Measurements from ENCODE around the gene ARHGAP18.

Gene ARHGAP18

DNA sequence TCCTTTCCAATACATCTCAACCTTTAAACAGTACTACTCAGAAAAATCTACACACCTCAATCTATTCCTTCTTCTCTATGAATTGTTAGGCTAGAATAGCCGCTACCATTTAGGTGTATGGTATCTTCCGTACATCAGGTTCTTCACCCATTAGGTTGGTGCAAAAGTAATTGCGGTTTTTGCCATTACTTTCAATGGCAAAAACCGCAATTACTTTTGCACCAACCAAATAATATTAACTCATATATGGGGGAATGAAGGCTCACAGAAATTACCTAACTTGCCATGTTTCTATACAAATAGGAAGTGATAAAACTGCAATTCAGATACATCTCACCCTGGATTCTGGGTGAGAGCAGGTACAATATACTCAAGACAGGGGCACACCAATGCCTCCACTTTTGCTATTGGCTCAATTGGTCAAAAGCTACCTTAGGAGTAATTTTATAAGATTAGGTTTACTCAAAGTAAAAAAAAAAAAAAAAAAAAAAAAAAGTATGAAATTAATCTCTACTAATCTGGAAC lies 37.7 kb upstream of the ARHGAP18 start:
- no peak for DNase-seq

GRCh38 chr6:129744880-129745237 lies 34.9 kb upstream of the ARHGAP18 start:
- peaks cover 23% of the 10 kb centered on the region for H3K4me1 ChIP-seq (ENCODE audit: low read length)
- no peaks in the 10 kb centered on the region for H4K20me1 ChIP-seq (ENCODE audit: insufficient read depth, low read length)
- no peaks in the 10 kb centered on the region for H3K36me3 ChIP-seq (replicated peaks; ENCODE audit: insufficient read depth, low read length)
- H3K9me2 ChIP-seq (replicated peaks; ENCODE audit: insufficient read depth, low read length) = no peaks in the 10 kb centered on the region
- DNase-seq = no peak
- H2AFZ ChIP-seq (ENCODE audit: low read length) = no peak overlapping the region
- no peaks in the 10 kb centered on the region for H3K9me3 ChIP-seq (replicated peaks; ENCODE audit: insufficient read depth, low read length)
- peaks cover 18% of the 10 kb centered on the region for H3F3A ChIP-seq (ENCODE audit: insufficient read depth, low read length)
- H3K4me2 ChIP-seq (ENCODE audit: low read depth, low read length) = no peak overlapping the region
- no peak overlapping the region for H3K9ac ChIP-seq (ENCODE audit: low read length)
- H3K79me2 ChIP-seq (ENCODE audit: low read length) = no peaks in the 10 kb centered on the region
- H3K4me3 ChIP-seq (ENCODE audit: low read length) = no peak overlapping the region
- no peaks in the 10 kb centered on the region for H3K27me3 ChIP-seq (replicated peaks; ENCODE audit: insufficient read depth, low read length)
- TF ChIP-seq EZH2 (optimal IDR thresholded peaks at IDR 0.05; ENCODE audit: low read depth, low read length) (no peak), EZH2phosphoT487 (IDR thresholded peaks at IDR 0.05; ENCODE audit: low read length) (no peak)
- TF ChIP-seq, protein P1, sequence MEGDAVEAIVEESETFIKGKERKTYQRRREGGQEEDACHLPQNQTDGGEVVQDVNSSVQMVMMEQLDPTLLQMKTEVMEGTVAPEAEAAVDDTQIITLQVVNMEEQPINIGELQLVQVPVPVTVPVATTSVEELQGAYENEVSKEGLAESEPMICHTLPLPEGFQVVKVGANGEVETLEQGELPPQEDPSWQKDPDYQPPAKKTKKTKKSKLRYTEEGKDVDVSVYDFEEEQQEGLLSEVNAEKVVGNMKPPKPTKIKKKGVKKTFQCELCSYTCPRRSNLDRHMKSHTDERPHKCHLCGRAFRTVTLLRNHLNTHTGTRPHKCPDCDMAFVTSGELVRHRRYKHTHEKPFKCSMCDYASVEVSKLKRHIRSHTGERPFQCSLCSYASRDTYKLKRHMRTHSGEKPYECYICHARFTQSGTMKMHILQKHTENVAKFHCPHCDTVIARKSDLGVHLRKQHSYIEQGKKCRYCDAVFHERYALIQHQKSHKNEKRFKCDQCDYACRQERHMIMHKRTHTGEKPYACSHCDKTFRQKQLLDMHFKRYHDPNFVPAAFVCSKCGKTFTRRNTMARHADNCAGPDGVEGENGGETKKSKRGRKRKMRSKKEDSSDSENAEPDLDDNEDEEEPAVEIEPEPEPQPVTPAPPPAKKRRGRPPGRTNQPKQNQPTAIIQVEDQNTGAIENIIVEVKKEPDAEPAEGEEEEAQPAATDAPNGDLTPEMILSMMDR (IDR thresholded peaks at IDR 0.05; ENCODE audit: low read length) = no peak
- H3K27ac ChIP-seq (ENCODE audit: low read length) = no peak overlapping the region

More for the DNA sequence above, 37.7 kb upstream of the ARHGAP18 start:
- peaks cover 30% of the 10 kb centered on the region for H3K4me1 ChIP-seq (ENCODE audit: low read length)
- H3F3A ChIP-seq (ENCODE audit: insufficient read depth, low read length) = peaks cover 21% of the 10 kb centered on the region
- peak overlapping the region; percentile 83; the same call in 1 of the 2 replicates for H3K4me2 ChIP-seq (ENCODE audit: low read depth, low read length)
- no peaks in the 10 kb centered on the region for H3K9me2 ChIP-seq (replicated peaks; ENCODE audit: insufficient read depth, low read length)
- H3K9me3 ChIP-seq (replicated peaks; ENCODE audit: insufficient read depth, low read length) = no peaks in the 10 kb centered on the region
- H3K79me2 ChIP-seq (ENCODE audit: low read length) = no peaks in the 10 kb centered on the region
- no peak overlapping the region for H3K9ac ChIP-seq (ENCODE audit: low read length)
- no peaks in the 10 kb centered on the region for H3K36me3 ChIP-seq (replicated peaks; ENCODE audit: insufficient read depth, low read length)
- H3K4me3 ChIP-seq (ENCODE audit: low read length) = no peak overlapping the region
- H3K27ac ChIP-seq (ENCODE audit: low read length) = peak overlapping the region; percentile 87; the same call in 1 of the 2 replicates
- H3K27me3 ChIP-seq (replicated peaks; ENCODE audit: insufficient read depth, low read length) = no peaks in the 10 kb centered on the region
- H2AFZ ChIP-seq (ENCODE audit: low read length) = no peak overlapping the region
- TF ChIP-seq EZH2 (optimal IDR thresholded peaks at IDR 0.05; ENCODE audit: low read depth, low read length) = no peak
- TF ChIP-seq, protein P1 (IDR thresholded peaks at IDR 0.05; ENCODE audit: low read length) = no peak
- no peak for TF ChIP-seq EZH2phosphoT487 (IDR thresholded peaks at IDR 0.05; ENCODE audit: low read length)
- H4K20me1 ChIP-seq (ENCODE audit: insufficient read depth, low read length) = no peaks in the 10 kb centered on the region

- H4K20me1 ChIP-seq (ENCODE audit: insufficient read depth, low read length) = no peaks in the 10 kb centered on the region
- peaks cover 18% of the 10 kb centered on the region for H3K4me1 ChIP-seq (ENCODE audit: low read length)
- H3K9ac ChIP-seq (ENCODE audit: low read length) = no peak overlapping the region
- no peak overlapping the region for H3K4me2 ChIP-seq (ENCODE audit: low read depth, low read length)
- DNase-seq = no peak
- no peaks in the 10 kb centered on the region for H3K79me2 ChIP-seq (ENCODE audit: low read length)
- no peaks in the 10 kb centered on the region for H3K27me3 ChIP-seq (replicated peaks; ENCODE audit: insufficient read depth, low read length)
- peaks cover 14% of the 10 kb centered on the region for H3F3A ChIP-seq (ENCODE audit: insufficient read depth, low read length)
- no peak for TF ChIP-seq EZH2phosphoT487 (IDR thresholded peaks at IDR 0.05; ENCODE audit: low read length)
- TF ChIP-seq, protein P1 (IDR thresholded peaks at IDR 0.05; ENCODE audit: low read length) = no peak
- no peak for TF ChIP-seq EZH2 (optimal IDR thresholded peaks at IDR 0.05; ENCODE audit: low read depth, low read length)
- H3K36me3 ChIP-seq (replicated peaks; ENCODE audit: insufficient read depth, low read length) = no peaks in the 10 kb centered on the region
- H3K4me3 ChIP-seq (ENCODE audit: low read length) = no peak overlapping the region
- H2AFZ ChIP-seq (ENCODE audit: low read length) = no peak overlapping the region
- H3K27ac ChIP-seq (ENCODE audit: low read length) = no peak overlapping the region
- no peaks in the 10 kb centered on the region for H3K9me2 ChIP-seq (replicated peaks; ENCODE audit: insufficient read depth, low read length)
- H3K9me3 ChIP-seq (replicated peaks; ENCODE audit: insufficient read depth, low read length) = no peaks in the 10 kb centered on the region
Measured at GRCh38 chr6:129744201-129744879, 34.4 kb upstream of the ARHGAP18 start.
